RPMI7951 (cell line): ENCODE data around the gene RTL1. TPM values are rescaled to one million over a fixed set of nuclear protein-coding genes. Genes with fewer than 3 reads are reported as not detected.

ENCODE experiments used
- DNase-seq: peaks from one replicate; pipeline ENCODE4 v3.0.0-alpha.2; 2012; ENCODE audit warnings: low read depth
- total RNA-seq: library from RNA; depleted of rRNA; stranded (reverse); fragments of >200 nt; shearing (Covaris generic); gene quantifications from 2 replicates; pipeline ENCODE4 v1.2.3, GENCODE V29; 2014

RTL1 gene
- total RNA-seq, 1 experiment from 2014 or later, result not detected

DNA sequence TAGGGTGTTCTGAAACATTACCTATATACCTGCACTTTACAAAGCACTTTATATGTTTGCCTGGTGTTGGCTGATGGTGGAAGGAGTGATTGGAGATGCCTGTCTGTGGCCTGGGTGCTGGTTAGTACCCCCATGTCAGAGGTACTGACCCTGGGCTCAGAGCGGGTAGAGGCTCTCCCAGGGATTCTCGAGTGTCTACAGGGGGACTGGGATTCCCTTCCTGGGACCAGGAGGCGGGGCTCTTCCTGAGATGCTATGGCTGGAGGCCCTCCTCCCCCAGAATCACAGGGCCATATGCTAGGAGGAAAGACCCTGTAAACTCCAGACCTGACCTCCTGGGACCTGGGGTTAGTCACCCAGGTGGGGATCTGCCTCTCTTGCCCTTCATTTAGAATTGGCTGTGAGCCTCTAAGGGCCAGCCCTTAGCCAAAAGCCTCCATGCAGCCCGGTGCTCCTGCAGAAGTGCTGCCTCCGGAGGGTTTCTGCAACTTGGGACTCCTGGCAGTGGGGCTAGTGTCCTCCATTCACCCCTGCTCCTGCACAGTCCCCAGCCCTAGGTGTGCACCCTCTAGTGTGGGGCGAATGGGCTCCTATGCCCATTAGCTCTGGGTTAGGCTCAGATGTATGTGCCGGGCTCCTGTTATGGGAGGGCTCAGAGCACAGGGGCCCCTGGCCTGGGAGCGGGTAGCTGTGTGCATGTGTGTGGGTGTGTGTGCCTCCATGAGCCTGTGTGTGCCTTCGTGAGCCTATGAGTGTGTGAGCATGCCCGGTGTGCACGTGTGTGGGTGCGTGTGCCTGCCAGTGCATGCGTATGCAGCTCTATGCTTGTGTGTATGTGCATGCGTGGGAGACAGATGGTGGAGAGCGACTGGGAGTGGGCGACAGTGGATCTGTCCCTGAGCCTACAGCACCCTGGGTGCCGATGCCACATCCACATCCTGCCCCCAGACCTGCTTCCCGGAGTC lies 36.6 kb downstream of the RTL1 start:
- DNase-seq, result no peak

DNA sequence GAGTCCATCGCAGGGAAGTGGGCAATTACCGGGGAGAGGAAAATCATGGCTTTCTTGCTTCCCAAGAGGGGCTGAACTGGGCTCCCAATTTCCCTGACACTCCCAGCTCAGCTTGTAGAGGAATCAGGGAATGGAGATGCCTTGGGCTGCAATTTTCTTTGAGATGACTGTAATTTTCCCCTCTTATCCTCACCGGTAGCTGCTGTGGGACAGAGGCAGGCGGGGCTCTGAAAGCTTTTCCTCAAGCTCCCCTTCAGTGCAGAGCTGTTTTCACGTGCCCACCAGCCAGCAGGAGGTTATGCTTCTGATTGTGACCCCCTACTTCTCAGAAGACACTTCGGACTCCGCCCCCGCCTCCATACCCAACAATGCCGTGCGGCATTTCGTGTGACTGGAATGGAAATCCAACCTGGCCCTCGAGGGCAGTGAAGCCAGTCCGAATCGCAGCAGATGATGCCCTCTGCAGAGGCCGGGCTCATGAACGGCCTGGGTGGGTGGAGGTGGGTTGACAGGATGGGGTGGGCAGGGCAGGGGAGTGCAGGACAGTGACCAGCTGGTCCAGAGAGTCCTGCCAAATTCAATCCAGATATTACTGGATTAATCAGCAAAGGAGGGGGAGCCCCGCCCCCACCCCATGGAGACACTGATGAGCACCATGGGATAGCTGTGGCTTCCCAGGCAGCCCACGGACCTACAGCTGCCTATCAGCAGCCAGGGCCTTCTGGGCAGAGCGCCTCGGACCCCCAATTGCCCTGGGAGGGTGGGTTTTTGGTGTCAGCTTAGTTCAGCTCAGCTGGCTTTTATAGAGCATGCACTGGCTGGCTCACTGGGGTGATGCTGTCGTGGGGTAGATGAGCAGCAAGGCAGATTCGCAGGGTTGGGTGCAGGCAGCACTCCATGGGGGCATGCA lies 37.6 kb downstream of the RTL1 start:
- no peak for DNase-seq

DNA sequence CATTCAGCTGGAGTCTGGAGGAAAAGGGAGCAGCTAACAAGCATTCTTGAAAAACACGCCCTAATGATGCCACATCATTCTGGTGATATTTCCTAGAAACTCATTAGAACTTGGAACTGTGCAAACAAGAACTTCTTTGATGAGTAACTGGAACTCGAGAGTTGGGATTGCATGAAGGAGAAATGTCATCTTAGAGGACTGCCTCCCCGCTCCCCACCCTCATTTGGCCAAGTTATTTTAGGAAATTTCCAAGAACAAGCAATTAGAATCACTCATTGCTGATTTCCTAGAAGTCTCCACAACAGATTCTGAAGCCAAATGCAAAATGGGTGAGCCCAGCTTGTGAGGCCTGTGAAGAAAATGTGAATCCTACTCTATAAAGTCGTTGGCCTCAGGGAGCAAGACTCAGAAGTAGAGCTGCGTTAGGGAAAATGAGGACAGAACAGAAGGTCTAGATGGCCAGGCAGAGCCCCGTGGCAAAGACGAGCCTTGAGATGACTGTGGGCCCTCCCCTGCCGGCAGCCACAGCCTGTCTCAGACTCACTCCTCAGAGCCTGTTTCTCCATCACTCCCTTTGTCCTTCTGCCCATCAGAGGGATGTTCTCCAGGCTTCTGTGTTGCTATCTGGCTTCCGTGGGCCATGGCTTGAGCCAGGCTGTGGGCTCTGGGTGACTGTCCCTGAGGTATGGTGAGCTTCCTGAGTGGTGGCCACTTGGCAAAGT lies 38.4 kb downstream of the RTL1 start:
- DNase-seq, result no peak

DNA sequence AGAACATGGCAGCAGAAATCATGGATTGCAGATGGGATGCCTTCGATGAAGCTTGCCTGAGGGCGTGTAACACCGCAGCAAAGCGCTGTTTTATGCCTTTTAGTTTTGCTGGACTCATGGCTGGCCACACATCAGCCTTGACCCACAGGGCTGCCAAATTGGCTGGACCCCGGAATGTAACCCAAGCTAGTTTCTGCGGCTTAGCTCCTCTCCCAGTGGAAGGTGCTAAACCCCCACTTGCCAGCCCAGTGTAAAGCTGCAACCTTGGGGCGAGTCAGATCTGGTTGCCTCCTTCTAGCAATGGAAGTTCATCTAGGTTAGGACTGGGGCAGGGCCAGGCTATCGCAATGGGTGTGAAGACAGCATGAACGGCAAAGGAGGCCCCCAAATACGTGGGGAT lies 39.3 kb downstream of the RTL1 start:
- DNase-seq, result no peak

DNA sequence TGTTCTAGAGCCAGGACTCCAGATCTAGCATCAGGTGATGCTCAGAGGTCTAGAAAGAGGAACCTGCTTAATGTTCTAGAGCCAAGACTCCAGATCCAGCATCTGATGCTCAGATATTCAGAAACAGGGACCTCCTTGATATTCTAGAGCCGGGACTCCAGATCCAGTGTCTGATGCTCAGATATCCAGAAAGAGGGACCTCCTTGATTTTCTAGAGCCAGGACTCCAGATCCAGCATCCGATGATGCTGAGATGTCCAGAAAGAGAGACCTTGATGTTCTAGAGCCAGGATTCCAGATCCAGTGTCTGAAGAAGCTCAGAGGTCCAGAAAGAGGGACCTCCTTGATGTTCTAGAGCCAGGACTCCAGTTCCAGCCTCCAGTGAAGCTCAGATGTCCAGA lies 40.7 kb downstream of the RTL1 start:
- DNase-seq, result no peak

DNA sequence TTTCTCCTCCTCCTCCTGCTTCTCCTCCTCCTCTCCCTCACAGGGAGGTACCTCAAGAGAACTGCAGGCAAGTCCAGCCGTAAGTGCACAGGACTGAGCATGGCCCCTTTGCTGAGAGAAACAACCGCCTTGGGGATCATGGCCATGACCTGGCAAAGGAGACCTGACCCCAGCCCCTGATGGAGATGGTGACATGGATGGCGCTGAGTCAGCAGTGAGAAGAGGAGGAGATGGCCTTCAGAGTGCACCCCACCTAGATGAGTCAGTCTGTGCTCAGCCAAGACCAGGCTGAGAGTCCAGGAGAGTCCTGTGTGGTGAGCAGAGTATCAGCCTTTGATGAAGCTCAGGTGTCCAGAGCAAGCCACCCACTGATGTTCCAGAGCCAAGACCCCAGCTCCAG lies 41.2 kb downstream of the RTL1 start:
- DNase-seq, result no peak

DNA sequence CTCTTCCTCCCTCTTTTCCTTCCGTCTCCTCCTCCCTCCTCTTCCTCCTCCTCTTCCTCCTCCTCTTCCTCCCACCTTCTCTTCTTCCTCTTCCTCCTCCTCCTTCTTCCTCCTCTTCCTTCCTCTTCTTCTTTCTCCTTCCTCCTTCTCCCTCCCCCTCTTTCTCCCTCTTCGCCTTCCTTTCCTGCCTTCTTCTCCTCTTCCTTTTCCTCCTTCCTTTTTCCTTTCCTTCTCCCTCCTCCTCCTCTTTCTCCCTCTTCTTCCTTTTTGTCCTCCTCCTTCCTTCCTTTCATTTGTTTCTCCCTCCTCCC lies 41.6 kb downstream of the RTL1 start:
- no peak for DNase-seq

DNA sequence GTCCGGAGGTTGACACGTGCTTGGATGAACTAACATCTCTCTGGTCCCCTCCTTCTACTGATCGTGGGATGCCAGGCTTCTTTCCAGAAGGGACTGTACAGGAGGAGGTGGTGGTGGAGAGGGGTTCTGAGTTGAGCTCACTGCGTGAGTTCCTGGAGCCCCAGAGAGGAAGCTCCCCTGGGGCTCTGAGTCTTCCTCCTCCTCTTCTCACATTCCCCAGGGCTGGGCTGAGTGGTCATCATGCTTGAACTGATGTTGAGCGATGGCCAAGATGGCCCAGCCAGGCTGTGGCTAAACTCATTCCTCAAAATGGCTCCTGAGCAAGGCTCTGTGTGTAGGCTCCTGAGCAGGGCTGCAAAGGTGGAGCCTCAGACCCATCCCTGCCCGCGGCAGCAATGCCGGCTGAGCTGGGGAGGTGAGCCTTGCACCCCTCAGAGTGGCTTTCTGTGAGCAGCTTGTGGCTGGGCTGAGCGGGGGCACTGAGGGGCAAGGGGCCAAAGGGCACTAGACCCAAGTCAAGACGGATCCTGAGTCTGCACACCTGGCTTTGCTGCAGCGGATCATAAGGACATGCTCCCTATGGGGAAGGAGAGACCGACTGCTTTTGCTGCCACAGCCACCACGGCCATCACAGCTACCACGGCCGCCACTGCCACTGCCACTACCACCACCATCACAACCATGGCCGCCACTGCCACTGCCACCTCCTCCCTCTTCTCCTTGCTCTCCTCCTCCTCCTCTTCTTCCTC lies 42.2 kb downstream of the RTL1 start:
- no peak for DNase-seq

DNA sequence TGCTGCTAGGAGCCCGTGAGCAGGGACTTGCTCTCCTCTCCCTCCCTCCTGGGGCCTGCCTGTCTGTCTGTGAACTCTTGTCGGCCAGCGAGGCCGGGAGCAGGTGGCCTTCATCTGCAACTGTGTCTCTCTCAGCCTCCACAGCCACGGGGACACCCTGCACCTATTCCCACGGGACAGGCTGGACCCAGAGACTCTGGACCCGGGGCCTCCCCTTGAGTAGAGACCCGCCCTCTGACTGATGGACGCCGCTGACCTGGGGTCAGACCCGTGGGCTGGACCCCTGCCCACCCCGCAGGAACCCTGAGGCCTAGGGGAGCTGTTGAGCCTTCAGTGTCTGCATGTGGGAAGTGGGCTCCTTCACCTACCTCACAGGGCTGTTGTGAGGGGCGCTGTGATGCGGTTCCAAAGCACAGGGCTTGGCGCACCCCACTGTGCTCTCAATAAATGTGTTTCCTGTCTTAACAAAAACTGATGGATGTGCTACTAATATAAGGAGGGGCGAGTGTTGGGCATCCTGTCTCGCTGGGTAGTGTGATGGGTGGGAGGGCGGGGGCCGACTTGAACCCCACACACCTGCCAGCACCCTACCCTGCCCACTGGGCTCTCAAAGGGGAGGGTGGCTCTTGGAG lies 42.9 kb downstream of the RTL1 start:
- DNase-seq, result no peak

DNA sequence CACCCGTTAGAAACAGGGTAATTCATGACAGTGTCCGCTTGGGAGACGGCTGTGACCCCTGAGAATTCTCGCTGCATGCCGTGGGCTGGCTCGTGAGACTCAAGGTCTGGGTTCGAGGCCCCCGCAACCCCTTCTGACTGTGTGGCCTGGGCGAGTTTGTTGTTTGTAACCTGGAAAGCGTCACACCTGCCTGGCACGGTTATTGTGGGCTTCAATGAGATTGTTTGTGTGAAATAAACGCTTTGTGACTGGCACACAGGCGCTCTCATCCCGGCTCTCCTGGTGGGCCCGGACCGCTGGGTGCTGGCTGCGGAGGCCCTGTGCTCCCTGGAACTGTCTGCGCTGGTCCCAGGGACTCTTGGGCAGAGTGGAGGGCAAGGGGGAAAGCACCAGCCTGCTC lies 43.7 kb downstream of the RTL1 start:
- no peak for DNase-seq

DNA sequence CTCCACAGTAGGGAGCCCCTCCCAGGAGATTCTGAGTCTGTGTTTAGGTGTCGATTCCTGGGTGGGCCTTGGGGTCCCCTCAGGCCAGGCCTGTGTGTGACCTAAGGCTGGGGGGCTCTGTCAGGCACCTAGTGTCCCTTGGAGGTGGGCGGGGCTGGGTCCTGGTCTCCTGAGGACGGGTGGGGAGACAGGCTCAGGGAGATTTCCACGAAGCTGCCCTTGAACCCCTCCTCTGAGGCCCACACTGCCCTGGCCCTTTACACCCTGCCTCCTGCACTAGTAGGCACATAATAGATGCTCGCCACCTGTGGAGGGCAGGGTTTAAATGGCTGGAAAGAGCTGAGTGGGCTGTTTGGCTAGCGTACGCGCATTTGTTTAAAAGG lies 44.7 kb downstream of the RTL1 start:
- DNase-seq, result no peak

DNA sequence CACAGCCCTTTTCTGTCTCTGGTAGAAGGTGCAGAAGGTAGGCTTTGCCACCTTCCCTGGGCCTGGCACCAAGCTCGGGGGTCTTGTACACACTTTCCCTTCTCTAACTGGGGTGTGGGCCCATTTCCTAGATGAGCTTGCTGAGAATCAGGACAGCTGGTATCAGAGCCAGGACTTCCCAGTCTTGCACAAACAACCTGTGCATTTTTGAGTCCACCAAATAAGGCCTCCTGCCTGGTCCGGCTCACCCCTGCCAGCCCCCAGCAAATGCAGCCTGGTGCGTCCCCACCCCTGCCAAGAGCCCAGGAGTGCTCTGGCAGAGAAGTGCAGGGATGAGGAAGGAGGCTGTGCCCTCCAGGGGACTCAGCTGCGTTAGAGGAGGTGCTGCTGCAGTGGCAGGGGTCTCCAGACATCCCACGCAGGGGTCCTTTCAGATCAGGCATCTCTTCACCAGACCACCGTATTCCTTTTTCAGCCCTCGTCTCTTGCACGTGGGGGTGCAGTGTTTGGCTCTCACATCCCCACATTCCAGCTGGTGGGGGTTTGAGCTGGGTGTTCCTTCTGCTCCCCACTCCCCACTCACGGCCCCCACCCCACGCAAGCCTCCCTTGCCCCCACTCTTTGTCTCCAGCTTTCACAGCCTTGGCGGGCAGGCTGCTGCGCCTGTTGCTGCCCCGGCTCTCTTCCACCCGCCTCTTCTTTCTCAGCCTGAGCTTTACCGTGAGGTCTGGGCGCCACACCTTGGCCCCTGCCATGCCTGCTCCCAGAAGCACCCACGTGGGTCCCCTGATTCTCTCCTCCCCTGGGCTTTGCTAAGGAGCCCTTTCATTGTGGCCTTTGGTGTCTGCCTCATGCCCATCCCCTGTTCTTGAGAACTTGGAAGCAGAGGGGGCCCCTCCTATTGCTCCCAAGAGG lies 45.3 kb downstream of the RTL1 start:
- DNase-seq, result no peak

DNA sequence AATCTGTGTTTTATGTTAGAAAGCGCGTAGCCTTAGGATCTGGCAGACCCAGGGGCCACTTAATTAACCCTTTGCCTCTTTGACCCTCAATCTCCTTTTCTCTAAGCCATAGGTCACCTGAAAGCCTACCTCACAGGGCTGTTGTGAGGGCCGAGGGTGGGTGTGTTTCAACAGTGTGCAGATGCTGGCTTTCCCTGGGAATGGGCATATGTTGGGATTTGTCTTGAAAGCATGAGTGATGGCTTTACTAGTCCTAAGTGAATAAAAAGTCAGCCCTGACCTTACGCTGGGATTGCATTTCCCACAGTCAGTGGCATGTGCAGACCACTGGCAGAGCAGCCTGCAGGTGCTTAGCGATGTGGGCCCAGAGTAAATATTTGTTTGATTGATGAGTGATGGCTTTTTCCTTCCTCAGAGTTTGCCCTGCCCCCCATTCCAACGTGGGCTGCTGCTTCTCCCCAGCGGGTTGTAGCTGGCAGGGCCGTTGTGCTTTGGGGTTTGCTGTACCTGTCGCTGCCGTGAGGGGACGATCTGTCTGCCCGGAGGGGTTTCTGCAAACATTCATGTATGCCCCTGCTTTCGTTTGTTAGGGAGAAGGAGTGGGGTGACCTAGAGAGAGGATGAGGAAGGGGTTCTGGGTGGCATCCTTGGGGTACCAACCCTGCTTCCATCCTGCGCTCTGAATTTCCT lies 46.1 kb downstream of the RTL1 start:
- DNase-seq, result no peak

DNA sequence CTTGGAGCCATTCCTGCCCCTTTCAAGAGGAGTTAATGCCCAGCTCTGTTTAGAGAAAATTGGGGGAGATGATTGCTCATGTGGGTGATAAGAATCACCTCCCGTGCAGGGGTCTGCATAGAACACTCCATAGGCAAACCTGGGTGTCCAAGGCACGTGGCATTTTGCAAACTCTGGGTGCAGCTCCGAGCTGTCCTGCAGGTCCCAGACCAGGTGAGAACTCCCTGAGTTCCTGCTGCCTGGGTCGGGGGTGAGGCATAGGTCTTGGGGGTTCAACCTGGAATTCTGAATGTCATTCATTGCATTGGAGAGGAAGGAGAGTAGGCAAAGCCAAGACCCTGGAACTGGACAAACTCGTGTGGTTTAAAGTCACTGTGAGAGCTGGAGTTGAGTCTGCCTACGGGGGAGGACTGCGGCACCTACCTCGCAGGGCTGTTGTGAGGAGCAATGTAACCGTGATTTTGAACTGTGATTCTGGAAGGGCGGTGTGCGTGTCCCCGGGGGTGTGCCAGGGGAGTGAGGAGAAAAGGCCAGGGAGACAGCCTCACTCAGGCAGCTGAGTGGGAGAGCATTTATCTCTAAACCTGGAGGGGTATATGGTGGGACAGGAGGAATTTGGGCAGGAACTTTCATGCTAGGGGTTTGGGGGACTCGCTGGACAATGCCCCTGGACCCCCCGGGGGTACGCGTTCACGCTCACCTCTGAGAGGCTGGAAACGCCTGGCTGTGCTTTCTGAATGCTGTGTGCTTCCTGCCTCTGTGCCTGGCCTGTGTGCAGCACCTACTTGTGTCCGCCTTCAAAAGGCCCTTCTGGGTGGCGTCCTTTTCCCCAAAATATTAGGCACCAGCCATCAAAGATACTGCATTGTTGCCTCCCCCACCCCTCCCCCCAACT lies 47.2 kb downstream of the RTL1 start:
- DNase-seq, result no peak

DNA sequence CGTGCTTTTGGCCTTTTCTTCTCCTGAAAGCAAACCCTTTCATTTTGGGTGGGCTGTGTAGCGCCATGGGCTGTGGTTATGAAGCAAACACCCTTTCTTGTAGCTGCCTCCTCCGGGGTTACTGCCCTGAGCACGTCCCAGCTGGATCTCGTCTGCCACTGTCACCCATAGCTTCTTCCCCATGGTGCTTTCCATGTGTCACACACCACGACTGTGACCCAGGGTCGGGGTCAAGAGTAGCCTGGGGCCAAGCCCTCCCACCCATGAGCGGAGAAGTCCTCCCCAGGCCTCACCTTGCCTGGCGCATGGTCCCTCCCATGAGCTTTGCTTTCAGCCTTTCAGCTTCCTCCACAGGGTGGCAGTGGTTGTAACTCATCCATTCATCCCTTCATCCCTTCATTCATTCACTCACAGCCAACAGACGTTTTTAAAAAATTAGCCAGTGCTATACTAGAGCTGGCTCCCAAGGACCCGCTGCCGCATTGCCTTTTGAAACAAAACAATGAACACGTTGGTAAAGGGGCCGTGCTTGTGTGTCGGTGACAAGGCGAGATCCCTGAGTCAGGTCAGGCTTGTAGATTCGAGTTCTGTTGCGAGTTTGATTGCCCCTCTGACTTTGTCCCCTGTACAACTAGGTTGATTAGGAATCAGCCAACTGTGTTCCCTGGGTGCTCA lies 48.1 kb downstream of the RTL1 start:
- DNase-seq, result no peak

DNA sequence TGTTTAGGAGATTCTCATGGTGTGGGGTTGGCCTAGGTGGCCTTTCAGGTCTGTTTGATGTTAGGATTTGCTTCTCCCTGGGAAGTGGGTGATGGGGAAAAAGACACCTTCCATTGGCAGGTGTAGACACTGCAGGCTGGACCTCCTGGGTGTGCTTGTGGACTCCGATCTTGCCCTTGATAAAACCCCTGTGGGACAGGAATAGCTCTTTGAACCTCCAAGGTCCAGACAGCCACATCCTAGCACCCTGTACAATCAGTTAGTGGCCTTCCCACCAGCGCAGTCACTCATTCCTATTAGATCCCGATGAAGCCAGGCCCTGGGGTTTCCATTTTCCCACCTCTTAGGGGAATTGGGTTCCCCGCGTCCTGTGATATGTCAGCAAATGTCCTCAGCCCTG lies 49.1 kb downstream of the RTL1 start:
- no peak for DNase-seq

DNA sequence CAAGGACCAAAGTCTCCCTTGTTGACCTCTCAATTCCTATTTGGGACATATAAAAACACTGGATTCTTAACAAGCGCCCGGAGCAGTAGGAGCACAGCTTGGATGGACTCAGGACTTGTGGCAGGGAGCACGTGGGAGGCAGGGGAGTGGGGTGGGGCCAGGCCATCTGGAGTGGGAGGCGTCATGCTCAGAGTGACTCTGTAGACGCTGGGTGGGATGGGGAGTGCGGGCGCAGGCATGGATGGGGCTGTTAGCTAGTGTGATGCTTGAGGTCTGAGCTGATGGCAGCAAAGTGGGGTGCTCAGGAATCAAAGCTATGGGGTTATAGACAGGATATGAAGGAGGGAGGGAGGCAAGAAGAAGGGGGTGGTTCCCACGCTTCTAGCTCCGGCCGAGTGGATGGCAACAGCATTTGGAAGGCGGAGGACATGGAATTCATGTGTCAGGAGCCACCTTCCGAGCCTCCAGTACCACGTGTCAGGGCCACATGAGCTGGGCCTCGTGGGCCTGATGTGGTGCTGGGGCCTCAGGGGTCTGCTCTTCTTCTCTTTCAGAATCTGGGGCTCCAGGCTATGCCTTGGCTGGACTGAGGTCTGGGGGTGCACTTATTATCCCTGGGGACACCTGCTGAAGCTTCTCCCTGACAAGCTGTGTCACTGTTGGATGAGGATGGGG lies 51.4 kb downstream of the RTL1 start:
- DNase-seq, result no peak
